GM10248 (cell line): ENCODE data around the gene COL4A3.

ENCODE experiments used
- CTCF ChIA-PET: fragments of 300-600 bp; sonication (Branson Sonifier 250); formaldehyde crosslinking; extraction: SDS; loops from one replicate; lab custom pipeline; 2021; ENCODE audit warnings: antibody characterized with exemption; lab: Yijun Ruan, JAX
- POLR2A ChIA-PET: fragments of 350-650 bp; sonication (Branson Sonifier 250); formaldehyde crosslinking; extraction: SDS; loops from one replicate; lab custom pipeline; 2020; ENCODE audit warnings: antibody characterized with exemption; lab: Yijun Ruan, JAX
- DNase-seq: peaks from one replicate; pipeline ENCODE4 v3.0.0; 2012; ENCODE audit errors: extremely low spot score
- TF ChIP-seq, protein P1 (sequence below): IDR thresholded peaks from 2 replicates; pipeline ENCODE4 v1.5.1; 2012; ENCODE audit warnings: mild to moderate bottlenecking, low read depth; ENCODE audit errors: extremely low read depth, missing control alignments, control extremely low read depth

COL4A3 gene

DNA sequence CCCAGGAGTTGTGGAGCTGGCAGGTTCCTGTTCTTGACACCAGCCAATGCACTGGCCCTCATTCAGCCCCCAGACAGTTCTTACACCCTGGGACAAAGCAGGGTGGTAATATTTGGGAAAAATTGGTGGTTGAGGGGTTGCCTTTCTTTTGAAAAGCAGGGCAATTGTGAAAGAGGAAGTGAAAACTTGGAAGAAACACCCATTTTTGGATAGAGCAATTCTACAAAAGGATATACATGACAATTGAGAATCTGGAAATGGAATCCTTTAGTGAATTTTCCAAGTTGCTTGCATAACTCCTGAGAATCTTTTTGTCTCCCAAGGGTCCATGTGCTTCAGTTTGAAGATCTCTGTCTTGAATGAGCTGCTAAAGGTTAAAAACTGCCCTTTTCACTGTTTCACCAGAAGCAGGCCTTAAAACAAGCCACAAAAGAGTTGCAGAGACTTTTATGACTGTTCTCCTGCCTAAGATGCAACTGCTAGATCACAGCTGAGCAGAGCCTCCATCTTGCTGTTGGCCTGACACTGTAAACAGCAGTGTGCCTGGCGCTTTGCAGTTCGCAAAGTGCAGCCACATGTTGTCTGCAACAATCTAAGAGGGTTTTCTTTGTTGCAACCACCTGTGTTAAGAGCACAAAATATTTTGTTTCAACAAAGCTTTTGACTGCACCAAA lies 12.2 kb upstream of the COL4A3 start:
- CTCF ChIA-PET, result interaction anchor here (1.2 to 1.8 kb wide), 3 partner anchors 8 to 86 kb away, joined by 4 read pairs; no protein-coding TSS in a partner anchor

DNA sequence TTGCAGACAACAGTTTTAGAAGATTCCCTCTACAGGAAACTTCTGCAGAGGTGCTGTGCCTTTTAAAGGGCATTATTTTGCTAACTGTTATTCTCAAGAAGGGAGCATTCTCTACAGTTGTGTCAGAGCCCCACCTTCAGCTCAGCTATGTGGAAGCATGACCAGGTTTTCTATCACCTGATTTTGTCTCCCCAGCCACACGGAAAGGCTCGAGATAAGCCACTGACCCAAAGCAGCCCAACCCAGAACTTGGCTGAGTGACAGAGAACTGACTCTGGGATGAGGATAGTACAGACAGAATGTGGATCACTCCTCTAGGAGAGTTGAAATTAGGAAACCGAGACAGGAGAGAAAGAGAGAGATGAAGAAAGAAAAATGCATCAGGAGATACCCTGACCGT lies 11.1 kb upstream of the COL4A3 start:
- CTCF ChIA-PET, result interaction anchor here (1.2 kb wide), 1 partner anchor 9 kb away, joined by 4 read pairs; no protein-coding TSS in a partner anchor
- POLR2A ChIA-PET, result no interaction called here
- TF ChIP-seq, protein P1, sequence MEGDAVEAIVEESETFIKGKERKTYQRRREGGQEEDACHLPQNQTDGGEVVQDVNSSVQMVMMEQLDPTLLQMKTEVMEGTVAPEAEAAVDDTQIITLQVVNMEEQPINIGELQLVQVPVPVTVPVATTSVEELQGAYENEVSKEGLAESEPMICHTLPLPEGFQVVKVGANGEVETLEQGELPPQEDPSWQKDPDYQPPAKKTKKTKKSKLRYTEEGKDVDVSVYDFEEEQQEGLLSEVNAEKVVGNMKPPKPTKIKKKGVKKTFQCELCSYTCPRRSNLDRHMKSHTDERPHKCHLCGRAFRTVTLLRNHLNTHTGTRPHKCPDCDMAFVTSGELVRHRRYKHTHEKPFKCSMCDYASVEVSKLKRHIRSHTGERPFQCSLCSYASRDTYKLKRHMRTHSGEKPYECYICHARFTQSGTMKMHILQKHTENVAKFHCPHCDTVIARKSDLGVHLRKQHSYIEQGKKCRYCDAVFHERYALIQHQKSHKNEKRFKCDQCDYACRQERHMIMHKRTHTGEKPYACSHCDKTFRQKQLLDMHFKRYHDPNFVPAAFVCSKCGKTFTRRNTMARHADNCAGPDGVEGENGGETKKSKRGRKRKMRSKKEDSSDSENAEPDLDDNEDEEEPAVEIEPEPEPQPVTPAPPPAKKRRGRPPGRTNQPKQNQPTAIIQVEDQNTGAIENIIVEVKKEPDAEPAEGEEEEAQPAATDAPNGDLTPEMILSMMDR, result no peak
- no peak for DNase-seq

More for the DNA sequence above, 12.2 kb upstream of the COL4A3 start:
- TF ChIP-seq, protein P1, result no peak
- POLR2A ChIA-PET, result no interaction called here
- no peak for DNase-seq

DNA sequence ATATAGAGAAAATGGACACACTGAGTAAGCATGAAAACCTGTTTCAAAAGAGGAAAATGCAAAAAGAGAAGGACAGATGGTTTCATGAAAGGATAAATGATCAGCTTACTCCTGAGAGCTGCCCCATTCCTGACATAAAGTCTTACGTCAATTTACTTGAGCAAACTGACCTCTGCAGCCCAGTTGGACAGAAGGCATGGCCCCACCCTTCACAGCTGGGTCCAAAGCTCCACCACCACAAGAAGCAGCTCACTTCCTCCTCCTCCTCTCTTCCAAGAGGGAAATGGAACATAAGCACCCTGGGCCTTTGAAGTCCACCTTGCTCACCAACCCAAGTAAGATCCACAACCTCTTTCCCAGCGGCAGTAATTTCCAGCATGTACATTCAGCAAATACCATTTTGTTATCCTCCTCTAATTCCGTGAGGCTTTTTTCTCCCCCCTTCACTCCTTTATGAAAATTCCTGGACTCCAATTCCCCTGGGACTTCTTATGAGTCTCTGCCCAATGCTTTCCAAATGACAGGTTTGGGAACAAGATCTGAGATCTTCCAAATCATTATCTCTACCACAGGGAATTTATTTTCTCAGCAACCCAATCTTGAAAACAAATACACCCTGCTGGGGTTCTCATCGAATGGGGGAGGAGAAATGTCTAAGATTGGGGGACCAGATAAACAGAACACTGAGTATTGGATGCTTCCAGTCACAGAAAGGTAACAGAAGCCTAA lies 10.5 kb upstream of the COL4A3 start:
- no peak for DNase-seq
- TF ChIP-seq, protein P1, result no peak
- POLR2A ChIA-PET, result no interaction called here

DNA sequence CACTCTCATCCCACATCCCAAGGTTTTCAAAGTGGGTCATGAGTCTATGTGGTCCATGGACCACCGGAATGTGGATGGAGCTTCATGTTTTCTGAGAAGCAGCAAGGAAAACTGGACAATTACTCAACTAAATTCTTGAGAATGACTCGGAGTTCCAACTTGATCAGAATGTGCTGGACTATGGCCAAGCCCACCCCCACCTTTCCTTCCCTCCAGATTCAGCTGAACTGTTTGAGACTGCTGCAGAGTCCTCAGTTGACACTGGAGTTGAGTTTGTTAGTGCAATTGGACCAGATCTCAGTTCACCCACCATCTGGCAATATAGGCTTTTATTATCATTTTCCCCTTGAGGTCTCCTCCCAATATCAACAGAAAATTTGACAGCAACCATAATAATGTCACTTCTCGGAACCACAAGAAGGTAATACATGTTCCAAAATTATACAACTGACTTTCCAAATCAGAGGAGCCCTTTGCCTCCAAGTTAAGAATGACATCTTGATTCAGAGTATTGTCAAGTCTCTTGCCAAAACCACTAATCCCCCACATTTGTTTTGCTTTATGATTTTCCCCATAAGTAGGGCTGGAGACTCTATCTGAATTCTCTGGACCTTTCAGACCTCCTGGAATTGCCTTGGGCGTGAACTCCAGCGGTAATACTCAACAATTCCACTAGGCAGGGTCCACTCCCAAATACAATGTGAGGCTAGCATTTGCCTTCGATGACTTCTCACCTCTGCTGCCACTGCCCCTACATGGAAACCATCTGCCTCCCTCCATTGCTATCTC lies 9.2 kb upstream of the COL4A3 start:
- POLR2A ChIA-PET, result no interaction called here
- TF ChIP-seq, protein P1, result no peak
- CTCF ChIA-PET, result interaction anchor here (1.3 kb wide), 1 partner anchor 26 kb away, joined by 3 read pairs; no protein-coding TSS in a partner anchor
- DNase-seq, result no peak

More for the DNA sequence above, 10.5 kb upstream of the COL4A3 start:
- CTCF ChIA-PET, result interaction anchor here (1.3 kb wide), 1 partner anchor 24 kb away, joined by 3 read pairs; no protein-coding TSS in a partner anchor

DNA sequence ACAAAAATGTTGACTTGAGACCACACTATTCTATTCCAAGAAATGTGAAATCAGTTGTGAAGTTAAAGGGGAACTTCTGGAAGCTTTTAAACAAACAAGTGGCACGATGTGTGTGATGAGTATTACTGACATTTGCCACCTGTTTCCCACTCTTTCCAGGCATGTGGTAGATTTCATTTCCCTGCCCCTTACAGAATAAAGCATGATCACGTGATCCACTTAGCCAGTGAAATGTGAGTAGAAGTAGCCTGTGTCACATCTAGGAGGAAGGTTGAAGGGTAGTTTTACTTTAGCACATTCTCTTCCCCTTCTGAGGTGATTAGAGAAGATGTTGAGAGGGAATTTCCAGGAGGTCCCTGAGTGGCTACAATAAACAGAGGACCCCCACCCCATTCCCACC lies 4.3 kb upstream of the COL4A3 start:
- TF ChIP-seq, protein P1, result no peak
- ChIA-PET POLR2A (no interaction called here), CTCF (no interaction called here)
- DNase-seq, result no peak

DNA sequence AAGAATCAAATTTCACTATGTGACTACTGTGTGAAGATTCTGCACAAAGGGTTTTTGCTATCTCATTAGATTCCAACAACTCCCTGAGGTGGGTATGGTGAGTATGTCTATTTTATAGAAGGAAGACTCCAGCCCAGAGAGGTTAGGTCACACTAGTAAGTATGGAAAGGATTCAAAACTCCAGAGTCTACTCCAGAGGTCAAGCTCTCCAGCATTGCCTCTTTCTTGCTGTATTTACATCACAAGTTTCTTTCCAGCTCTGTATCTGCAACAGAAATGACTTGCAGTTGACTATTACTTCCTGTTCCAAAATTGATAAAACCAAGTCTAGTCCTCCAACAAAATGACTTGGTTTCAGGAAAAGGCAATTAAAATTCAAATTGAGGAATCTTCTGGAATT lies 2.5 kb upstream of the COL4A3 start:
- ChIA-PET POLR2A (no interaction called here), CTCF (no interaction called here)
- TF ChIP-seq, protein P1, result no peak
- no peak for DNase-seq
